SK-N-SH (cell line): ENCODE results near the gene UBR1.

Experiments
- CTCF ChIP-seq: fragments of 200-600 bp; sonication (generic); IDR thresholded peaks from 2 replicates; pipeline ENCODE4 v1.6.1; 2017; ENCODE audit warnings: antibody characterized with exemption, mild to moderate bottlenecking, moderate library complexity
- GABPA ChIP-seq: IDR thresholded peaks from 2 replicates; pipeline ENCODE4 v1.4.0; 2012; ENCODE audit warnings: low read depth, mild to moderate bottlenecking
- JUND ChIP-seq: IDR thresholded peaks from 2 replicates; pipeline ENCODE4 v1.4.0; 2012
- MXI1 ChIP-seq: IDR thresholded peaks from 2 replicates; pipeline ENCODE4 v1.6.1; 2012; ENCODE audit warnings: mild to moderate bottlenecking, low read depth, low read length, improper control_type of control experiment
- NFIC ChIP-seq: IDR thresholded peaks from 2 replicates; pipeline ENCODE4 v1.4.0; 2012; ENCODE audit warnings: borderline replicate concordance
- PBX3 ChIP-seq: IDR thresholded peaks from 2 replicates; pipeline ENCODE4; 2012
- POLR2AphosphoS5 ChIP-seq: IDR thresholded peaks from 2 replicates; pipeline ENCODE4 v1.6.1; 2012; ENCODE audit warnings: low read depth, low read length
- RFX5 ChIP-seq: IDR thresholded peaks from 2 replicates; pipeline ENCODE4 v1.6.1; 2012; ENCODE audit warnings: mild to moderate bottlenecking, improper control_type of control experiment, low read length
- SIN3A ChIP-seq: IDR thresholded peaks from 2 replicates; pipeline ENCODE4 v1.6.1; 2012; ENCODE audit warnings: low read depth, mild to moderate bottlenecking, low read length, moderate library complexity, borderline replicate concordance
- SMC3 ChIP-seq: IDR thresholded peaks from 2 replicates; pipeline ENCODE4 v1.6.1; 2012; ENCODE audit warnings: low read depth, low read length, improper control_type of control experiment
- TEAD4 ChIP-seq: IDR thresholded peaks from 2 replicates; pipeline ENCODE4 v1.4.0; 2012; ENCODE audit warnings: mild to moderate bottlenecking, borderline replicate concordance; ENCODE audit not compliant: insufficient read depth
- USF2 ChIP-seq: fragments of 150-350 bp; IDR thresholded peaks from 2 replicates; pipeline ENCODE4 v1.6.1; 2017; ENCODE audit warnings: antibody characterized with exemption, low read length, low read depth, borderline replicate concordance
- YY1 ChIP-seq: IDR thresholded peaks from 2 replicates; pipeline ENCODE4 v1.4.0; 2012; ENCODE audit warnings: low read depth, mild to moderate bottlenecking

- TF ChIP-seq CTCF = no peak
- TF ChIP-seq POLR2AphosphoS5 = no peak
- TF ChIP-seq GABPA = no peak
- no peak for TF ChIP-seq JUND
- TF ChIP-seq SMC3 = no peak
- no peak for TF ChIP-seq MXI1
- no peak for TF ChIP-seq YY1
- no peak for TF ChIP-seq USF2
- TF ChIP-seq PBX3 = no peak
- no peak for TF ChIP-seq TEAD4
- no peak for TF ChIP-seq RFX5
- TF ChIP-seq SIN3A = no peak
- TF ChIP-seq NFIC = no peak
Observed at GRCh38 chr15:43042885-43043284, 63.0 kb downstream of the UBR1 start.
